ENCODE measurements around the gene LARGE1. TPM values are rescaled to one million over a fixed set of nuclear protein-coding genes. Genes with fewer than 3 reads are reported as not detected.

Gene LARGE1
- total RNA-seq, 1 donor from 2014 or later = 119 TPM

DNA sequence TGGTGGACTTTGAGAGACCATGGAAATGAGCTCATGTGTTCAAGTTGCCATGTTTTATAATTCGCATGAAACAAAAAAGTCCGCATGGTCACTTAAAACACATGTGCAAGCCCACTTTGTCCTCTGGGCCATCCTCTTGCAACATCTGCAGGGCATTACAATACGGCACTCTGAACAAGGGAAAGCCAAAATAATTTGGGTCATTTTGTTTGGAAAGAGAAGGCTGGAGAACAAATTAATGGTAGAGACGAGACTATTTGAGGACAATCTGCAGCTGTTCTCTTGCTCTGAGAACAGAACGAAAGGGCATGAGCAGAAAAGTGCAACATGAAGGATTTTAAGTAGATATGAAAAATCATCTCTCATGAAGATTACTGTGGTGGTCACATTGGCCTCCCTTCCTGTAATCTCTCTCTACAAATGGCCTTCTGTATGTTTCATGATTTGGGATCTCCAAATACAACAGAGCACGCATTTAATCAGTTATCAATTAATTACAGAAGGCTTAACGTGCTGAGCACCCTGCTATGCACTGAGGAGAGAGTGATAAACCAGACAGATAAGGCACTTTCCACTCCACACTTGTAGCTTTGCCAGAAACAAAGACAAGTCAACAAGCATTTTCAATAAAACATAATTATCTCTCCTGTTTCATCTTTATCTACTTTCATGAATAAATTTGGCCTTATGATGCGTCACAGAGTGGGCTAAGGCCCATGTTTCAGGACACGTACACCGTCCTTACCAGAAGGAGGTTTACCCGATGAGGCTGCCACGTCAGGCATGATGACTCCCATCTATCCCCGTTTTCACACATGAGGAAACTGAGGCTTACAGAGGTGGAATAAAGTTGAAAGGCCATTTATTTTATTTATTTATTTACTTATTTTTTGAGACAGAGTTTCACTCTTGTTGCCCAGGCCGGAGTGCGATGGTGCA, 384.1 kb downstream of the LARGE1 start:
- intact Hi-C loops (cut with DNase I) = no loop called here
- no peak for DNase-seq (ENCODE audit: low spot score)

- DNase-seq (ENCODE audit: low spot score) = no peak
- intact Hi-C loops (cut with DNase I) = loop anchor here (5.0 to 10.0 kb wide), 2 partner anchors 33 to 385 kb away; no protein-coding TSS in a partner anchor
These were observed 390.7 kb downstream of the LARGE1 start for GRCh38 chr22:33529424-33530113.

GRCh38 chr22:33528183-33528582, 392.1 kb downstream of the LARGE1 start:
- no peak for DNase-seq (ENCODE audit: low spot score)
- intact Hi-C loops (cut with DNase I) = loop anchor here (5.0 to 10.0 kb wide), 2 partner anchors 34 to 387 kb away; no protein-coding TSS in a partner anchor

GRCh38 chr22:33526434-33527107, 393.7 kb downstream of the LARGE1 start:
- no peak for DNase-seq (ENCODE audit: low spot score)
- intact Hi-C loops (cut with DNase I) = loop anchor here (5.0 to 10.0 kb wide), 2 partner anchors 36 to 388 kb away; no protein-coding TSS in a partner anchor

- no peak for DNase-seq (ENCODE audit: low spot score)
- intact Hi-C loops (cut with DNase I) = loop anchor here (5.0 to 10.0 kb wide), 2 partner anchors 38 to 390 kb away; no protein-coding TSS in a partner anchor
These were observed 395.6 kb downstream of the LARGE1 start for GRCh38 chr22:33524511-33525260.

GRCh38 chr22:33521879-33522665, 398.2 kb downstream of the LARGE1 start:
- intact Hi-C loops (cut with DNase I) = loop anchor here (10.0 kb wide), 1 partner anchor 393 kb away; no protein-coding TSS in a partner anchor
- DNase-seq (ENCODE audit: low spot score) = no peak

DNA sequence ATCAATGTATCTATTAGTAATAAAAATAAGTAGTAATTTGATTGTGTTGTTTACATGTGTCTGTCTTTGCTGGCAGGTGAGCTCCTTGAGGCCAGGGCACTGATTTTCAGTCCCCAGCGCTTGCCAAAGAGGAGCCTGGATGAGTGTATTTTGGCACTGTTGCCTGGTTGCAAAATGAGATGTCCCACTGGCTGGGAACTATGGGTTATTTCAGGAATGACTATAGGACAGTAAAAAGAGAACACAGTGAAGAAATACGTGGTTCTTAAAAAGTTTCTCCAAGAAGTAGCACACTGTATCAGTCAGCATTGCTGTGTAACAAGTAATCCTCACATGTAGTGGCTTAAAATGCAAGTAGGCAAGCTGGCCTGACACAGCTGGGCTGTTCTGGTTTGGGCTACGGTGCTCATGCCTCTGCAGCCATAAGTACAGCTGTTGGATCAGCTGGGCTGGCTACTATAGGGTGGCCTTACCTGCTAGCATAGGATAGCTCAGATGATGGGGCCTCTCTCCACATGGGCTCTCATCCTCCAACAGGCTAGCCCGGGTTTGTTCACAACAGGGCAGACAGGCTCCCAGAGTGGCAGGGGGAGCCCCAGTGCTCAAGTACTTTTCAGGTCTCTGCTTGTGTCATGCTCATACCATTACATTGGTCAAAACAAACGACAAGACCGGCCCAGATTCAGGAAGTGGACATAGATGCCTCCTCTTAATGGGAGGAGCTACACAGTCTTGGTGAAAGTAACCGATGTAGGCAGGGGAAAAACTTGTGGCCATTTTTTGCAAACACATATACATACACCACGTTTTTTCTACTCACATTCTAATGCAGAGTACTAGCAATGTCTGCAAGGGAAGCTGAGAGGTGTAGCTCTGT, 399.1 kb downstream of the LARGE1 start:
- no peak for DNase-seq (ENCODE audit: low spot score)
- intact Hi-C loops (cut with DNase I) = loop anchor here (10.0 kb wide), 1 partner anchor 394 kb away; no protein-coding TSS in a partner anchor

DNA sequence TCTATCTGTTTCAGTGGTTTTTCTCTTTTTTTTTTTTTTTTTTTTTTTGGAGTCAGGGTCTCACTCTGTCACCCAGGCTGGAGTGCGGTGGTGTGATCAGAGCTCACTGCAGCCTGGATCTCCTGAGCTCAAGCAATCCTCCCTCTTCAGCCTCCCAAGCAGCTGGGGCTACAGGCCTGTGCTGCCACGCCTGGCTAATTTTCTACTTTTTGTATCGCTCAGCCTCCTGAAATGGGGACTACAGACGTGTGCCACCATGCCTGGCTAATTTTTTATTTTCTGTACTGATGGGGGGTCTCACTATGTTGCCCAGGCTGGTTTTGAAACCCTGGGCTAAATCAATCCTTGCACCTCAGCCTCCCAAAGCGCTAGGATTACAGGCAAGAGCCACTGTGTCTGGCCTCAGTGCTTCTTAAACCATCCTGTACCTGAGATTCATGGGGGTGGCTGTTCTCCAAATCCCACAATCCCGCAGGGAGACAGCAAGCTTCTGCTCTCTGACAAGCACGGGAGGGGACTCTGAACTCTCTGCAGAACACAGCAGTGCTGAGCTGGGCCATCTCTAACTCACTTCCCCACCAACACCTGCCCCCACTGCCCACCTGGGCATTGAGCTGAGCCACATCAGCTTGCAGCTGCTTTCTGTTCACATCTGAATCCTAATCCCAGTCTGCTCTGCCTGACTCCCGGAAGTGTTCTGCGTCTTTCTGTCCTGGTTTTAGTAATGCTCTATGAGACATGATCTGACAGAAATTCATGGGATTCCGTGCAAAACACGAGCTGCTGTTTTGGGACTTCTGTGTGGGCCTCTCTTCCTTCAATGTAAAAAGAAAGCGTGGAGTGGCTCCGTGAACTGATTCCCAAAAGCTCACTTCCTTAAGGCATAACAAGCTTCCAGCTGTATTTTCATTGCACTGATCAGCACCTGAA, 400.0 kb downstream of the LARGE1 start:
- intact Hi-C loops (cut with DNase I) = loop anchor here (2.0 to 10.0 kb wide), 2 partner anchors 59 to 395 kb away; no protein-coding TSS in a partner anchor
- DNase-seq (ENCODE audit: low spot score) = no peak

DNA sequence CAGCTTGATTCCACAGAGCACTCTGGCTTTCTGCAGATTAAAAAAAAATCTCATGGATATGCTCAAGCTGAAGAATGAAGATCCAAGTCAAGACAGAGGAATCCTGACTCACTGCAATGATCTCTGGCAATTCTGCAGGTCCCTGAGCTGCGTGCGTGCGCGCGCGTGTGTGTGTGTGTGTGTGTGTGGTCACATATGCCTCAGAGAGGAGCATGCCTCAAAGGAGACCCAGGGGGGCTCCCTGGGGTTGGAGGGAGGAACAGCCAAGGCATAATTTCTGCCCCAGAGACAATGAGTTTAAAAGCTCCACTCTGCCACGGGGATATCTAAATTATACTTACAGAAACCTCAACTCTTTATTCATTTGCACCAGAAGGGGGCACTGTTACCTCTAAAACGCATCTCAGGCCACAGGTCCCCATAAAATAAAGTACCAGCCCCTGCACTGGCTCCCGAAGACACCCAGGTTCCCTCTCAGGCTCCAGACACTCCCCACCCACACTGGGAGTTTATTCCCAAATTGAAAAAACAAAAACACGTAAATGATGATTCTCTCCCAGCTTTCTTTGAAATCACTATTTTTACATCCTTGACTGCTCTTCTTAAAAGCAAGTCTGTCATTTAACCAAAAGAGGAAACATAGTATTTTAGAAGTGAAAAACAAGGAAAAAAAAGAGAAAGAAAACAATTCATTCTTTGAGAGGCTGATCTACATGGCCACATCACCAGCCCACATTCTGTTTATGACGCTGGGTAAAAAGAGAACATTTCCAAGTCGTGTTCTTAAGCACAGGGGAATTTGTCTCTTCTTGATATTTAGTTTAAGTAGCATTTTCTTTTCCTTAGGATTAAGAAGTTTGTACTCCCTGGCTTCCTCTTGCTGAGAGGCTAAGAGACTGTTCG, 401.0 kb downstream of the LARGE1 start:
- intact Hi-C loops (cut with DNase I) = loop anchor here (2.0 kb wide), 1 partner anchor 59 kb away; no protein-coding TSS in a partner anchor
- DNase-seq (ENCODE audit: low spot score) = no peak

DNA sequence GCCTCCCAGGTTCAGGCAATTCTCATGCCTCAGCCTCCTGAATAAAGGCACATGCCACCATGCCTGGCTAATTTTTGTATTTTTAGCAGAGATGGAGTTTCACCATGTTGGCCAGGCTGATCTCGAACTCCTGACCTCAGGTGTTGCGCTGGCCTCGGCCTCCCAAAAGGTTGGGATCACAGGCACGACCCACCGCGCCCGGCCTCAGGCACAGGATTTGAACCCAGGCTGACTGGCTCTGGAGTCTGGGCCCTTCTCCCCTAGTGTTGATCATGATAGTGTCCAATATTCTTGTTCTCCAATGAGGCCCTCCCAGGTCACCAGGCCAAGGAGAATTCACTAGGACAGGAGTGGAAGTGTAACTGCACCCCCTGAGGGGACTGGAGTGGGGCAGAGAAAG, 401.9 kb downstream of the LARGE1 start:
- intact Hi-C loops (cut with DNase I) = loop anchor here (2.0 kb wide), 1 partner anchor 60 kb away; no protein-coding TSS in a partner anchor
- no peak for DNase-seq (ENCODE audit: low spot score)

DNA sequence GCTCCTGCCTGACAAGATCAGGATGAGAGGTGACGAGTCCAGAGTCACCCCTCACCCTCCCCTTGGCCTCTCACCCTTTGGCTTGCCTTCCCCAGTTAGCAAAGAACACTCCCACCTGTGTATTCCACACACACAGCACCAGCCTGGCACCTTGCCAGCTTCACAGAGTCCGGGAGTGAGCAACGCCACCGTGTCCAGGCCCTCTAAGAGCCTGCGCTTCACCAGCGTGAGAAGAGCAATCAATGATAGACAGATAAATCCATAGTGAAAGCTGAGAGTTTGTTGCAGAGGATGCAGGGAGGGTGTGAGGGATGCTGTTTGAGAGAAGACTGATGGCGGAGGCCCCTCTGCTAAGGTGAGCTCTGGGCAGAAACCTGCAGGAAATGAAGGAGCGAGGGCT, 404.5 kb downstream of the LARGE1 start:
- intact Hi-C loops (cut with DNase I) = no loop called here
- no peak for DNase-seq (ENCODE audit: low spot score)

DNA sequence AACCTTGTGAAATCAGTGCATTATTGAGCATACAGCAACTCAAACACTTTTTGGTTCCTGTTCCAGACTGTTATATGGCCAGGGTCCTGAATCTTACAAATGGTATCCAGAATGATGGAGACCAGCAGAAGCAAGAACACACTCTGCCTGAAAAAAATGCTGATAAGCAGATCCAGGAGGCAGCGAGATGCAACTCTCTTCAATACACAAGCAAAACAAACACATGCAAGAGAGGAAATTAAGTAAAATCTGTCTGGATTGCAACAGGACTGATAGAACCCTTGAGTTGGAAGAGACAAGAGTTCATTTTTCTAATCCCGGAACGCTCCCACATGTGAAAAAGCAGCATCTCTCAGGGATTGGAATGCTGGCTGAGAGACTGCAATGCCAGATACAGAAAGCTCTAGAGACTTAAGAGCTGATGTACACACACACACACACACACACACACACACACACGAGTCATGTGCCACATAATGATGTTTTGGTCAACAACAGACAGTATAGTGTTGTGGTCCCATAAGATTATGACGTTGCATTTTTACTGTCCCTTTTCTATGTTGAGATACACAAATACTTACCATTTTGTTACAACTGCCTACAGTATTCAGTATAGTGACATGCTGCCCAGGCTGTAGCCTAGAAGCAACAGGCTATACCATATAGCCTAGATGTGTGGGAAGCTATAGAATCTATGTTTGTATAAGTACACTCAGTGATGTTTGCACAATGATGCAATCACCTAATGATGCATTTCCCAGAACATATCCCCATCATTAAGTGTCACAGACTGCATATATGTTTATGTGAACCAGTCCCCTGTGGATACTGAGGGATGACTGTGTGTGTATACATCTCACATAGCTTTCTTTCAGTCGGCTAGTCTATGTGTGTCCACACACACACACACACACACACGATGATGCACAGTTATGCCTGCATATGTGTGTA, 406.6 kb downstream of the LARGE1 start:
- intact Hi-C loops (cut with DNase I) = no loop called here
- DNase-seq (ENCODE audit: low spot score) = no peak

GRCh38 chr22:33512908-33513307, 407.4 kb downstream of the LARGE1 start:
- DNase-seq (ENCODE audit: low spot score) = no peak
- intact Hi-C loops (cut with DNase I) = no loop called here

GRCh38 chr22:33510429-33510904, 409.8 kb downstream of the LARGE1 start:
- intact Hi-C loops (cut with DNase I) = no loop called here
- DNase-seq (ENCODE audit: low spot score) = no peak
